Subcutaneous adipose tissue (tissue), 4 donors: ENCODE results near the gene MLLT3. TPM values are rescaled to one million over a fixed set of nuclear protein-coding genes. Genes with fewer than 3 reads are reported as not detected.

Experiments
- CTCF ChIP-seq: fragments of 450-650 bp; IDR thresholded peaks from one replicate; pipeline ENCODE4 v1.5.1; 2016; ENCODE audit warnings: low read depth, mild to moderate bottlenecking, control low read depth, antibody characterized with exemption, moderate library complexity
- total RNA-seq, 4 donors: library from RNA; depleted of rRNA; stranded (reverse); fragments of >200 nt; gene quantifications; one replicate each; pipeline ENCODE4 v1.1.0, GENCODE V29; 2016

Gene MLLT3
- total RNA-seq, 4 donors from 2014 or later = 10.2 to 15.3 (median 11.0) TPM

DNA sequence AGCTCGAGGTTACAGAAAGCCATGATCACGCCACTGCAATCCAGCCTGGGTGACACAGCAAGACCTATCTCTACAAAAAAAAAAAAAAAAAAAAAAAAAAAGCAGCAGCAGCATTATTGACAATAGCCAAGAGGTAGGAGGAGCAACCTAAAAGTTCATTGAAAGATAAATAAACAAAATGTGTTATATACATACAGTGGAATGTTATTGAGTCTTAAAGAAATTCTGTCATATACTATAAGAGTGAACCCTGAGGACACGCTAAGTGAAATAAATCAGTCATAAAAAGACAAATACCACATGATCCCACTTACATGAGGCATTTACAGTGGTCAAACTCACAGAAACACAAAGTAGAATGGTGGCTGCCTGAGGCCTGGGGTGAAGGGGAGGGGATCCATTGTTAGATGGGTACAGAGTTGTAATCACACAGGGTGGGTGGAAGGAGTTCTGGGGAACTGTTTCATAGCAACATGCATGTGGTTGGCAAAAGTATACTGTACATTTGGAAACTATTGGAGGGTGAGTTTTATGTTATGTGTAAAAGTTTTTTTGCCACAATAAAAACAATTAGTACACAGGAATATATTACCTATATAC, 77.2 kb downstream of the MLLT3 start:
- TF ChIP-seq CTCF = no peak

GRCh38 chr9:20540169-20540863, 82.0 kb downstream of the MLLT3 start:
- no peak for TF ChIP-seq CTCF

- no peak for TF ChIP-seq CTCF
These were observed 83.3 kb downstream of the MLLT3 start for GRCh38 chr9:20538956-20539355.

DNA sequence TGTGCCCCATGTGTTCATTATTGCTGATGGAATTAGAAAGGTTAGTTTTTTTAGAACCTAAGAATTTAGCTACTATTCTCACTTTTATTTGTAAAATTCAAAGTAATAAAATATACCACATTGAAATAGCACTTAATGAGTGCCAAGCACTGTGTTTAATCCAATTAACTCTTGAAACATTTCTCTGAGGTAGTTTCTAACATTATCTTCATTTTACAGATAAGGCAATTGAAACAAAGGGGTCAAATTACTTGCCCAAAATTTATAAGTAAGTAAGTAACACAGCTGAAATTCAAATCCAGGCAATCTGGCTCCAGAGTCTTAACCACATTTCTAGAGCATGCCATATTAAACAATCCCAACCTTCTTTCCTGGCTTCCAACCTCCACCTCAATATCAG, 84.2 kb downstream of the MLLT3 start:
- no peak for TF ChIP-seq CTCF

DNA sequence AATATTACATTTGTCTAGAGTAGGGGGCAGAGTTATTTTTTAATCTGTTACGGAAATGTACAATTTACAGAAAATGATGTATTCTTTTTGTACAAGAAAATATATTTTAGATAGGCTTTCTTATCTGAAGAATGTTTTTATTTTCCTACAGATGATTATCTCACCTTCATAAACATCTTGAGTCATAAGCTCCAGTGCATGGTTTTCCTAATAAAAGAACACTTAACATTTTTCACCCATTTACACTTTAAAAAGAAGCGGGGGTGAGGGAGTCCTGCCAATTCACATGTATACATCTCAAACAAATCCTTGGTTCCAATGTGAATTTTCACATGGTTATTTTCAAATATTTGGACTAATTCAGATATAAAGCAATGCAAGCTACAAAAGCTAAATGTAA, 85.0 kb downstream of the MLLT3 start:
- TF ChIP-seq CTCF = no peak

DNA sequence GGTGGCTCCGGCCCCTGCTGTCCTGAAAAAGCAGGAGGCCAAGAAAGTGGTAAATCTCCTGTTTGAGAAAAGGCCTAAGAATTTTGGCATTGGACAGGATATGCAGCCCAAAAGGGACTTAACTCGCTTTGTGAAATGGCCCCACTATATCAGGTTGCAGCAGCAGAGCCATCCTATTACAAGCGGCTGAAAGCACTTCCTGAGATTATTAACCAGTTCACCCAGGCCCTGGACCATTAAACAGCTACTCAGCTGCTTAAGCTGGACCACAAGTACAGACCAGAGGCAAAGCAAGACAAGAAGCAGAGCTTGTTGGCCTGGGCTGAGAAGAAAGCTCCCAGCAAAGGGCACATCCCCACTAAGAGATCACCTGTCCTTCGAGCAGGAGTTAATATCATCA, 89.7 kb downstream of the MLLT3 start:
- TF ChIP-seq CTCF = no peak

GRCh38 chr9:20529837-20530236, 92.5 kb downstream of the MLLT3 start:
- no peak for TF ChIP-seq CTCF
